GM12878 (cell line): ENCODE results near the gene OGFOD3. TPM values are rescaled to one million over a fixed set of nuclear protein-coding genes. Genes with fewer than 3 reads are reported as not detected.

Experiments used
- ATAC-seq: fragments of 200-7000 bp; cut with Tn5 transposase; 3 replicates; pipeline ENCODE4 v1.9.1; 2020; ENCODE audit warnings: mild to moderate bottlenecking, moderate library complexity
- BruUV-seq: library from RNA; stranded (reverse); fragments of 400-500 nt; replicated peaks from 2 replicates; lab custom pipeline; 2021; lab: Mats Ljungman, UMichigan
- CTCF ChIA-PET: fragments of 300-600 bp; sonication (Branson Sonifier 250); formaldehyde crosslinking; extraction: SDS; loops from one replicate; lab custom pipeline; 2021; ENCODE audit warnings: inconsistent platforms; lab: Yijun Ruan, JAX
- POLR2A ChIA-PET: fragments of 350-600 bp; formaldehyde crosslinking; extraction: SDS; loops from one replicate; lab custom pipeline; 2021; ENCODE audit warnings: inconsistent platforms; lab: Charles Lee
- RAD21 ChIA-PET: fragments of 300-600 bp; sonication (Branson Sonifier 250); formaldehyde crosslinking; loops from one replicate; lab custom pipeline; 2023; ENCODE audit warnings: antibody characterized with exemption; ENCODE audit not compliant: unreplicated experiment; lab: Charles Lee
- SMC1A ChIA-PET: fragments of 300-600 bp; sonication (Branson Sonifier 250); formaldehyde crosslinking; loops from one replicate; lab custom pipeline; 2023; ENCODE audit not compliant: unreplicated experiment, uncharacterized antibody; lab: Charles Lee
- DNase-seq: peaks from one replicate; pipeline ENCODE4 v3.0.0-alpha.2; 2011; ENCODE audit warnings: low read depth, low spot score
- FAIRE-seq: peaks from 3 replicates; lab custom pipeline; 2011; peaks lifted over from hg19 to GRCh38; lab: Jason Lieb, UNC
- H2AFZ ChIP-seq: 2 replicates; pipeline ENCODE4 v1.6.0; 2011; ENCODE audit warnings: low read depth, low read length, control low read depth; ENCODE audit not compliant: control insufficient read depth
- H3K27ac ChIP-seq: 2 replicates; pipeline ENCODE4 v1.5.1; 2011; ENCODE audit warnings: control low read depth; ENCODE audit not compliant: control insufficient read depth, insufficient read depth
- H3K27me3 ChIP-seq, 2 experiments: replicated peaks in 1 of 2; 2 replicates each; pipeline versions ENCODE4 v1.6.0 to v1.6.1; 2011; ENCODE audit warnings: low read length in 1 of 2; ENCODE audit not compliant: control insufficient read depth in 2 of 2, insufficient read depth in 2 of 2
- H3K36me3 ChIP-seq, 2 experiments: 2 replicates each; pipeline ENCODE4 v1.5.1; 2011; ENCODE audit warnings: low read length in 1 of 2; ENCODE audit not compliant: control insufficient read depth in 2 of 2, insufficient read depth in 2 of 2
- H3K4me1 ChIP-seq: 2 replicates; pipeline ENCODE4 v1.6.1; 2011; ENCODE audit warnings: mild to moderate bottlenecking, low read length, moderate library complexity, mixed read lengths; ENCODE audit not compliant: control insufficient read depth, insufficient read depth
- H3K4me2 ChIP-seq: 2 replicates; pipeline ENCODE4 v1.6.0; 2011; ENCODE audit warnings: control low read depth; ENCODE audit not compliant: control insufficient read depth, insufficient read depth
- H3K4me3 ChIP-seq: fragments of 200-600 bp; sonication (generic); 2 replicates; pipeline ENCODE4 v1.5.1; 2016
- H3K79me2 ChIP-seq: 2 replicates; pipeline ENCODE4 v1.6.0; 2011; ENCODE audit warnings: low read length; ENCODE audit not compliant: control insufficient read depth, insufficient read depth
- H3K9ac ChIP-seq: 2 replicates; pipeline ENCODE4 v1.8.0; 2011; ENCODE audit warnings: low read length, control low read depth, mixed read lengths; ENCODE audit not compliant: control insufficient read depth, insufficient read depth
- H3K9me3 ChIP-seq: replicated peaks from 3 replicates; pipeline ENCODE4 v1.5.1; 2011; ENCODE audit warnings: mild to moderate bottlenecking, low read length; ENCODE audit not compliant: control insufficient read depth, insufficient read depth
- H4K20me1 ChIP-seq: 2 replicates; pipeline ENCODE4 v1.6.0; 2011; ENCODE audit not compliant: control insufficient read depth, insufficient read depth
- FOXM1 ChIP-seq: IDR thresholded peaks from 2 replicates; pipeline ENCODE4 v1.6.1; 2012; ENCODE audit warnings: low read depth, mild to moderate bottlenecking, inconsistent platforms, low read length, moderate library complexity
- LARP7 ChIP-seq: fragments of 450-650 bp; IDR thresholded peaks from 2 replicates; pipeline ENCODE4 v1.6.1; 2017; ENCODE audit warnings: mild to moderate bottlenecking
- RAD51 ChIP-seq: fragments of 450-650 bp; IDR thresholded peaks from 2 replicates; pipeline ENCODE4 v1.6.1; 2016; ENCODE audit warnings: moderate library complexity, mild to moderate bottlenecking, inconsistent platforms
- SIN3A ChIP-seq: IDR thresholded peaks from 2 replicates; pipeline ENCODE4 v1.6.1; 2012; ENCODE audit warnings: low read depth, low read length, improper control_type of control experiment
- SRF ChIP-seq, 2 experiments: IDR thresholded peaks; 2 replicates each; pipeline ENCODE4 v1.6.1; 2011; ENCODE audit warnings: low read depth in 2 of 2, low read length in 2 of 2, mild to moderate bottlenecking in 1 of 2, moderate library complexity in 1 of 2
- SUPT20H ChIP-seq: IDR thresholded peaks from 2 replicates; pipeline ENCODE4 v1.6.1; 2011; ENCODE audit warnings: low read depth, mild to moderate bottlenecking, low read length, moderate library complexity, borderline replicate concordance; ENCODE audit not compliant: control insufficient read depth
- TBL1XR1 ChIP-seq: IDR thresholded peaks from 2 replicates; pipeline ENCODE4 v1.6.1; 2012; ENCODE audit warnings: low read depth, low read length, improper control_type of control experiment
- TCF12 ChIP-seq: IDR thresholded peaks from 2 replicates; pipeline ENCODE4 v1.6.1; 2011; ENCODE audit warnings: low read depth, mild to moderate bottlenecking, low read length
- TCF3 ChIP-seq: IDR thresholded peaks from 2 replicates; pipeline ENCODE4 v1.6.1; 2012; ENCODE audit warnings: low read depth, mild to moderate bottlenecking, low read length, borderline replicate concordance; ENCODE audit not compliant: insufficient read depth
- TCF7 ChIP-seq: IDR thresholded peaks from 2 replicates; pipeline ENCODE4 v1.6.1; 2014; ENCODE audit warnings: antibody characterized with exemption, borderline replicate concordance
- WGBS: methylation state at CpG from one replicate; pipeline ENCODE4 v1.1.6; 2016; ENCODE audit warnings: low lambda C conversion rate; ENCODE audit not compliant: insufficient replicate concordance, insufficient coverage; ENCODE audit errors: missing lambda C conversion rate; 5-methylcytosine and 5-hydroxymethylcytosine counted together
- in situ Hi-C: fragments of 300-500 bp; cut with MboI; formaldehyde crosslinking; loops from 9 replicates; pipeline ENCODE4 v1.14.3; 2018; ENCODE audit warnings: mixed read lengths
- intact Hi-C: fragments of 100-400 bp; cut with micrococcal nuclease; formaldehyde crosslinking; loops from one replicate; pipeline ENCODE4 v1.14.2; 2022; ENCODE audit not compliant: unreplicated experiment
- polyA plus RNA-seq, 11 experiments: library from polyadenylated mRNA; depleted of rRNA in 4 of 11; unstranded in 6 of 11; stranded (reverse) in 5 of 11; fragments of >200 nt; fragmentation: Nextera tagmentation in 4 of 11; fragmentation: Illumina TruSeq in 1 of 11; extraction: Ambion mirVana in 4 of 11; extraction: Trizol in 1 of 11; gene quantifications; 1 replicate in 1 of 11; 2 replicates in 10 of 11; pipeline versions ENCODE4 v1.2.1 to v1.2.3, GENCODE V29; 2011 to 2016; ENCODE audit warnings: inconsistent platforms in 2 of 11, missing spikeins in 2 of 11, low read depth in 1 of 11
- total RNA-seq, 4 experiments: library from RNA; depleted of rRNA in 3 of 4; stranded (reverse); fragments of >200 nt in 3 of 4; fragmentation: Illumina TruSeq in 1 of 4; extraction: Trizol in 1 of 4; gene quantifications; 2 replicates each; pipeline versions ENCODE4 v1.2.1 to v1.2.3, GENCODE V29; 2013 to 2021
- TF ChIP-seq, protein P1 (sequence below): IDR thresholded peaks from 2 replicates; pipeline ENCODE4 v1.6.1; 2011; ENCODE audit warnings: low read depth, mild to moderate bottlenecking, low read length, moderate library complexity, borderline replicate concordance; ENCODE audit errors: extremely low read depth
- TF ChIP-seq, protein P2 (sequence below): IDR thresholded peaks from 2 replicates; pipeline ENCODE4 v1.6.1; 2011; ENCODE audit warnings: mild to moderate bottlenecking, low read depth, low read length, moderate library complexity; ENCODE audit not compliant: insufficient replicate concordance

The OGFOD3 gene
- total and polyA plus RNA-seq, 10 of the 15 experiments (the other 5 are each of a cell fraction or from before 2014, with no cell fraction given) = 0.48 to 28.4 (median 18.3) TPM

DNA sequence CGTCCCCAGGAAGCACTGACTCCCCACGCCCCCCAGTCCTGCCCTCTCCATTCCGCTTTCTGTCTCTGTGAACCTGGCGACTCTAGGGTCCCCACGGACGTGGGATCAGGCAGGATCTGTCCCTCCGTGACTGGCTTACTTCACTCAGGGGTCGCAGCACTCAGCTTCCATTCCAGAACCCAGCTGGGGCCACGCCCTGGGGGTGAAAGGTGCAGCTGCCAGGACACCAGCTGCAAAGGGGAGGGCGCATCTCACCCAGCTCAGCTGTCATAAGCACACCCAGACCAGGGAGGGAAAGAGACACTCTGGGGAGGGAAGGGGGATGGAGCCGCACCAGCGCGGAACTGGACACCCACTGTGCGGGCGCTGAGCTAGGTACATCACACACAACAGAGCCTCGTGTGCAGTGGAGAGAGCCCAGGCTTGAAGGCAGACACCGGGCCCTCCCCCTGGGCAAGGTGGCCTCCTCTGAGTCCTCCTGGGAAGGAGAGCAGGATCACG, 18.7 kb downstream of the OGFOD3 start:
- H3K4me3 ChIP-seq = no peak overlapping the region
- WGBS = 91% methylated on average over 18 of the region's 18 CpGs
- ATAC-seq = no peak
- peaks cover 6% of the 10 kb centered on the region; the same call in 1 of the 2 replicates for H3K4me1 ChIP-seq
- in situ Hi-C loops = no loop called here
- H3K9ac ChIP-seq = no peak overlapping the region
- TF ChIP-seq FOXM1 (no peak), SRF (IDR thresholded peaks at IDR 0.05; ENCODE audit: low read depth in 2 of 2, low read length in 2 of 2) (no peak), TCF3 (no peak), SUPT20H (no peak), SIN3A (no peak), TBL1XR1 (no peak), TCF12 (no peak), RAD51 (no peak), TCF7 (no peak), LARP7 (no peak)
- TF ChIP-seq, protein P1, sequence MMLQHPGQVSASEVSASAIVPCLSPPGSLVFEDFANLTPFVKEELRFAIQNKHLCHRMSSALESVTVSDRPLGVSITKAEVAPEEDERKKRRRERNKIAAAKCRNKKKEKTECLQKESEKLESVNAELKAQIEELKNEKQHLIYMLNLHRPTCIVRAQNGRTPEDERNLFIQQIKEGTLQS = no peak
- TF ChIP-seq, protein P2, sequence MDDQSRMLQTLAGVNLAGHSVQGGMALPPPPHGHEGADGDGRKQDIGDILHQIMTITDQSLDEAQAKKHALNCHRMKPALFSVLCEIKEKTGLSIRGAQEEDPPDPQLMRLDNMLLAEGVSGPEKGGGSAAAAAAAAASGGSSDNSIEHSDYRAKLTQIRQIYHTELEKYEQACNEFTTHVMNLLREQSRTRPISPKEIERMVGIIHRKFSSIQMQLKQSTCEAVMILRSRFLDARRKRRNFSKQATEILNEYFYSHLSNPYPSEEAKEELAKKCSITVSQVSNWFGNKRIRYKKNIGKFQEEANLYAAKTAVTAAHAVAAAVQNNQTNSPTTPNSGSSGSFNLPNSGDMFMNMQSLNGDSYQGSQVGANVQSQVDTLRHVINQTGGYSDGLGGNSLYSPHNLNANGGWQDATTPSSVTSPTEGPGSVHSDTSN = no peak
- no peaks in the 10 kb centered on the region for H3K79me2 ChIP-seq
- ChIA-PET SMC1A (interaction anchor here (0.9 to 1.7 kb wide), 6 partner anchors 10 to 245 kb away, joined by 3 to 5 read pairs (median 4); no protein-coding TSS in a partner anchor), RAD21 (interaction anchor here (0.9 kb wide), 1 partner anchor 49 kb away, joined by 3 read pairs; no protein-coding TSS in a partner anchor), CTCF (interaction anchor here (1.0 to 1.5 kb wide), 4 partner anchors 33 to 362 kb away, joined by 3 to 4 read pairs (median 3); partner anchors contain the start of gene DCXR), POLR2A (interaction anchor here (1.0 to 1.2 kb wide), 2 partner anchors 19 to 31 kb away, joined by 3 read pairs; no protein-coding TSS in a partner anchor)
- no peak overlapping the region for H2AFZ ChIP-seq
- intact Hi-C loops = loop anchor here (5.0 kb wide), 1 partner anchor 32 kb away; no protein-coding TSS in a partner anchor
- no peak for FAIRE-seq
- H4K20me1 ChIP-seq = no peaks in the 10 kb centered on the region
- no TSS peak for BruUV-seq
- no peak overlapping the region for H3K27ac ChIP-seq
- H3K4me2 ChIP-seq = no peak overlapping the region
- DNase-seq = no peak
- peaks cover 2 to 14% of the 10 kb centered on the region in 2 experiments; a peak in 3 of 4 replicates for H3K36me3 ChIP-seq
- no peaks in the 10 kb centered on the region for H3K9me3 ChIP-seq
- H3K27me3 ChIP-seq = no peaks in the 10 kb centered on the region
